ENCODE results near the gene COL7A1.

COL7A1 gene

GRCh38 chr3:48595075-48595525 lies at the start of gene COL7A1:
TSS of gene COL7A1 (minus strand) at chr3:48595329. CDS start at chr3:48595159, 170 bp downstream.
- no peak for DNase-seq (ENCODE audit: extremely low read depth in 1 of 2, low read depth in 1 of 2)

GRCh38 chr3:48642605-48643004 lies 47.5 kb upstream of the COL7A1 start:
- DNase-seq (ENCODE audit: extremely low read depth in 1 of 2, low read depth in 1 of 2), result no peak

- no peak for DNase-seq (ENCODE audit: extremely low read depth in 1 of 2, low read depth in 1 of 2)
Observed at GRCh38 chr3:48641396-48641795, 46.3 kb upstream of the COL7A1 start.

- DNase-seq (ENCODE audit: extremely low read depth in 1 of 2, low read depth in 1 of 2), result no peak
Observed at GRCh38 chr3:48639944-48640606, 44.9 kb upstream of the COL7A1 start.

GRCh38 chr3:48637305-48637704 lies 42.2 kb upstream of the COL7A1 start:
- no peak for DNase-seq (ENCODE audit: extremely low read depth in 1 of 2, low read depth in 1 of 2)

- DNase-seq (ENCODE audit: extremely low read depth in 1 of 2, low read depth in 1 of 2), result no peak
Observed at GRCh38 chr3:48636149-48636655, 41.1 kb upstream of the COL7A1 start.

GRCh38 chr3:48635222-48636021 lies 40.3 kb upstream of the COL7A1 start, which contains the start of gene SLC26A6:
TSS of gene SLC26A6 (minus strand) at chr3:48635461. CDS start at chr3:48635393, 68 bp downstream.
- peak; percentile 75 to 86 for DNase-seq (ENCODE audit: extremely low read depth in 1 of 2, low read depth in 1 of 2)

- DNase-seq (ENCODE audit: extremely low read depth in 1 of 2, low read depth in 1 of 2), result peak in 1 of 2 donors; percentile 33
Observed at GRCh38 chr3:48634661-48635221, 39.6 kb upstream of the COL7A1 start.

GRCh38 chr3:48633743-48634142 lies 38.6 kb upstream of the COL7A1 start:
- DNase-seq (ENCODE audit: extremely low read depth in 1 of 2, low read depth in 1 of 2), result no peak

GRCh38 chr3:48633256-48633655 lies 38.1 kb upstream of the COL7A1 start:
- no peak for DNase-seq (ENCODE audit: extremely low read depth in 1 of 2, low read depth in 1 of 2)

- DNase-seq (ENCODE audit: extremely low read depth in 1 of 2, low read depth in 1 of 2), result no peak
Observed at GRCh38 chr3:48631516-48632448, 36.7 kb upstream of the COL7A1 start.

- DNase-seq (ENCODE audit: extremely low read depth in 1 of 2, low read depth in 1 of 2), result no peak
Observed at GRCh38 chr3:48630833-48631232, 35.7 kb upstream of the COL7A1 start.

GRCh38 chr3:48630407-48630806 lies 35.3 kb upstream of the COL7A1 start:
- DNase-seq (ENCODE audit: extremely low read depth in 1 of 2, low read depth in 1 of 2), result no peak

GRCh38 chr3:48629894-48630293 lies 34.8 kb upstream of the COL7A1 start:
- no peak for DNase-seq (ENCODE audit: extremely low read depth in 1 of 2, low read depth in 1 of 2)

GRCh38 chr3:48628277-48629017 lies 33.3 kb upstream of the COL7A1 start:
- DNase-seq (ENCODE audit: extremely low read depth in 1 of 2, low read depth in 1 of 2), result no peak

GRCh38 chr3:48625600-48625999 lies 30.5 kb upstream of the COL7A1 start:
- no peak for DNase-seq (ENCODE audit: extremely low read depth in 1 of 2, low read depth in 1 of 2)

- DNase-seq (ENCODE audit: extremely low read depth in 1 of 2, low read depth in 1 of 2), result no peak
Observed at GRCh38 chr3:48624767-48625166, 29.6 kb upstream of the COL7A1 start.

GRCh38 chr3:48623851-48624547 lies 28.9 kb upstream of the COL7A1 start:
- DNase-seq (ENCODE audit: extremely low read depth in 1 of 2, low read depth in 1 of 2), result no peak

GRCh38 chr3:48621461-48621869 lies 26.3 kb upstream of the COL7A1 start, which contains the start of gene TMEM89:
TSS of gene TMEM89 (minus strand) at chr3:48621769. CDS start at chr3:48621756, 13 bp downstream.
- DNase-seq (ENCODE audit: extremely low read depth in 1 of 2, low read depth in 1 of 2), result no peak

All from activated CD8-positive, alpha-beta memory T cell treated with anti-CD3 and anti-CD28 coated beads for 1 hour (primary cell).